K562 (cell line): Measurements from ENCODE around the gene C6orf47. TPM values are rescaled to one million over a fixed set of nuclear protein-coding genes. Genes with fewer than 3 reads are reported as not detected.

Experiments used
- DNMT1 ChIP-seq: fragments of 450-650 bp; IDR thresholded peaks from 2 replicates; pipeline ENCODE4 v1.6.1; 2016; ENCODE audit warnings: antibody characterized with exemption, mild to moderate bottlenecking
- ZNF232 ChIP-seq: sonication (generic); formaldehyde crosslinking; IDR thresholded peaks from 2 replicates; pipeline ENCODE4 v1.8.0; 2022; ENCODE audit warnings: mild to moderate bottlenecking, missing genetic modification reagents
- polyA plus RNA-seq, 8 experiments: library from polyadenylated mRNA; depleted of rRNA in 4 of 8; stranded (reverse) in 5 of 8; unstranded in 3 of 8; fragments of >200 nt; fragmentation: Nextera tagmentation in 2 of 8; fragmentation: Illumina TruSeq in 1 of 8; extraction: Ambion mirVana in 2 of 8; extraction: Trizol in 1 of 8; gene quantifications; 2 replicates each; pipeline versions ENCODE4 v1.2.1 to v1.2.3, GENCODE V29; 2011 to 2014; ENCODE audit warnings: inconsistent platforms in 1 of 8, missing spikeins in 1 of 8
- total RNA-seq, 7 experiments: library from RNA; depleted of rRNA in 6 of 7; stranded (reverse); fragments of >200 nt in 6 of 7; fragmentation: Illumina TruSeq in 2 of 7; extraction: Trizol in 2 of 7; gene quantifications; 2 replicates each; pipeline versions ENCODE4 v1.2.1 to v1.2.3, GENCODE V29; 2011 to 2021; ENCODE audit warnings: low replicate concordance in 1 of 7
- TF ChIP-seq, protein P1 (sequence below): fragments of 200-800 bp; sonication (Bioruptor generic); IDR thresholded peaks from 2 replicates; pipeline ENCODE4 v1.6.1; 2017; ENCODE audit warnings: missing genetic modification characterization, missing compliant biosample characterization
- TF ChIP-seq, protein P2 (sequence below), 2 experiments: fragments of 450-650 bp; IDR thresholded peaks; 2 replicates each; pipeline ENCODE4 v1.6.1; 2018; ENCODE audit warnings: mild to moderate bottlenecking in 2 of 2, low read depth in 1 of 2; ENCODE audit not compliant: partially characterized antibody in 2 of 2
- TF ChIP-seq, protein P3 (sequence below): IDR thresholded peaks from 2 replicates; pipeline ENCODE4 v1.6.1; 2012; ENCODE audit warnings: low read depth, low read length, improper control_type of control experiment, borderline replicate concordance
- TF ChIP-seq, protein P4 (sequence below): fragments of 250-450 bp; sonication (Bioruptor Pico); IDR thresholded peaks from 2 replicates; pipeline ENCODE4 v1.4.0; 2020
- TF ChIP-seq, protein P5 (sequence below): fragments of 250-450 bp; sonication (Bioruptor Pico); IDR thresholded peaks from 2 replicates; pipeline ENCODE4 v1.8.0; 2021; ENCODE audit warnings: mild to moderate bottlenecking, moderate library complexity
- TF ChIP-seq, protein P6 (sequence below): sonication (generic); formaldehyde crosslinking; IDR thresholded peaks from 2 replicates; pipeline ENCODE4 v1.8.0; 2022; ENCODE audit warnings: mild to moderate bottlenecking, missing genetic modification reagents, borderline replicate concordance
- TF ChIP-seq, protein P7 (sequence below): fragments of 200-400 bp; formaldehyde crosslinking; IDR thresholded peaks from 2 replicates; pipeline ENCODE4 v1.6.1; 2017; ENCODE audit warnings: mild to moderate bottlenecking, low read depth, low read length, moderate library complexity

Gene C6orf47
- total and polyA plus RNA-seq, 9 of the 15 experiments (the other 6 are each of a cell fraction or from before 2014, with no cell fraction given): 0.14 to 43.8 (median 27.0) TPM

DNA sequence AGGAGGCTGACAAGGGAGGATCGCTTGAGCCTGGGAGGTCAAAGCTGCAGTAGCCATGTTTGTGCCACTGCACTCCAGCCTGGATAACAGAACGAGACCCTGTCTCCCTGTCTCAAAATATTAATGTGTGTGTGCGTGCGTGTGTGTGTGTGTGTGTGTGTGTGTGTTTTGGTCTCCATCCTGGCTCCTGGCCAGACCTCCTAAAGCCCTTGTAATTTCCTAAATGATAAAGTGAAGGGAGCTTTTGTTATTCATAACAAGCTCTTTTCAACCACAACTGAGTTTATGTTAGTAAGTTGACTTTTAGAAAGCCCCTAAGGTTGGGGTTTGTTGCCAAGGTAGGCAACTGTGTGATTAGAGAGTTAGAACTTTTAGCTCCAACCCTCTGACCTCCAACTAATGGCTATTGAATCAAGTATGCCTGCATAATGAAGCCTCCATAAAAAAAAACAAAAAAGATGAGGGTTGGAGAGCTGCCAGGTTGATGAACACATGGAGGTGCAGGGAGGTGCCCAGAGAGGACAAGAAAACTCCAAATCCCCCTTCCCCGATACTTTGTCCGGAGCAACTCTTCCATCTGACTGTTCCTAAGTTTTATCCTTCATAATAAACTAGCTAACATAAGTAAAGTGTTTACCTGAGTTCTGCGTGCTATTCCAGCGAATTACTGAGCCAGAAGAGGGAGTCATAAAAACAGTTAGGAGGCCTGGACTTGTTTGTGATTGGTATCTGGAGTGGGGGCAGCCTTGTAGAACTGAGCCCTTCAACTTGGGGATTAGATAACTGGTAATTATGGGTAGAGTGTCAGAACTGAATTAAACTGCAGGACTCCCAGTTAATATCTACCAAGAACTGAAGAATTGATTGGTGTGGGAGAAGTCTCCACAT, 50.8 kb downstream of the C6orf47 start (continued):
- TF ChIP-seq, protein P1, sequence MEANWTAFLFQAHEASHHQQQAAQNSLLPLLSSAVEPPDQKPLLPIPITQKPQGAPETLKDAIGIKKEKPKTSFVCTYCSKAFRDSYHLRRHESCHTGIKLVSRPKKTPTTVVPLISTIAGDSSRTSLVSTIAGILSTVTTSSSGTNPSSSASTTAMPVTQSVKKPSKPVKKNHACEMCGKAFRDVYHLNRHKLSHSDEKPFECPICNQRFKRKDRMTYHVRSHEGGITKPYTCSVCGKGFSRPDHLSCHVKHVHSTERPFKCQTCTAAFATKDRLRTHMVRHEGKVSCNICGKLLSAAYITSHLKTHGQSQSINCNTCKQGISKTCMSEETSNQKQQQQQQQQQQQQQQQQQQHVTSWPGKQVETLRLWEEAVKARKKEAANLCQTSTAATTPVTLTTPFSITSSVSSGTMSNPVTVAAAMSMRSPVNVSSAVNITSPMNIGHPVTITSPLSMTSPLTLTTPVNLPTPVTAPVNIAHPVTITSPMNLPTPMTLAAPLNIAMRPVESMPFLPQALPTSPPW (CRISPR knock-in tag): peak; percentile 19; the same call in 1 of the 2 replicates
- TF ChIP-seq, protein P2, sequence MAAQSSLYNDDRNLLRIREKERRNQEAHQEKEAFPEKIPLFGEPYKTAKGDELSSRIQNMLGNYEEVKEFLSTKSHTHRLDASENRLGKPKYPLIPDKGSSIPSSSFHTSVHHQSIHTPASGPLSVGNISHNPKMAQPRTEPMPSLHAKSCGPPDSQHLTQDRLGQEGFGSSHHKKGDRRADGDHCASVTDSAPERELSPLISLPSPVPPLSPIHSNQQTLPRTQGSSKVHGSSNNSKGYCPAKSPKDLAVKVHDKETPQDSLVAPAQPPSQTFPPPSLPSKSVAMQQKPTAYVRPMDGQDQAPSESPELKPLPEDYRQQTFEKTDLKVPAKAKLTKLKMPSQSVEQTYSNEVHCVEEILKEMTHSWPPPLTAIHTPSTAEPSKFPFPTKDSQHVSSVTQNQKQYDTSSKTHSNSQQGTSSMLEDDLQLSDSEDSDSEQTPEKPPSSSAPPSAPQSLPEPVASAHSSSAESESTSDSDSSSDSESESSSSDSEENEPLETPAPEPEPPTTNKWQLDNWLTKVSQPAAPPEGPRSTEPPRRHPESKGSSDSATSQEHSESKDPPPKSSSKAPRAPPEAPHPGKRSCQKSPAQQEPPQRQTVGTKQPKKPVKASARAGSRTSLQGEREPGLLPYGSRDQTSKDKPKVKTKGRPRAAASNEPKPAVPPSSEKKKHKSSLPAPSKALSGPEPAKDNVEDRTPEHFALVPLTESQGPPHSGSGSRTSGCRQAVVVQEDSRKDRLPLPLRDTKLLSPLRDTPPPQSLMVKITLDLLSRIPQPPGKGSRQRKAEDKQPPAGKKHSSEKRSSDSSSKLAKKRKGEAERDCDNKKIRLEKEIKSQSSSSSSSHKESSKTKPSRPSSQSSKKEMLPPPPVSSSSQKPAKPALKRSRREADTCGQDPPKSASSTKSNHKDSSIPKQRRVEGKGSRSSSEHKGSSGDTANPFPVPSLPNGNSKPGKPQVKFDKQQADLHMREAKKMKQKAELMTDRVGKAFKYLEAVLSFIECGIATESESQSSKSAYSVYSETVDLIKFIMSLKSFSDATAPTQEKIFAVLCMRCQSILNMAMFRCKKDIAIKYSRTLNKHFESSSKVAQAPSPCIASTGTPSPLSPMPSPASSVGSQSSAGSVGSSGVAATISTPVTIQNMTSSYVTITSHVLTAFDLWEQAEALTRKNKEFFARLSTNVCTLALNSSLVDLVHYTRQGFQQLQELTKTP (IDR thresholded peaks at IDR 0.05; ENCODE audit: low read depth in 1 of 2, partially characterized antibody in 2 of 2): no peak
- TF ChIP-seq, protein P3, sequence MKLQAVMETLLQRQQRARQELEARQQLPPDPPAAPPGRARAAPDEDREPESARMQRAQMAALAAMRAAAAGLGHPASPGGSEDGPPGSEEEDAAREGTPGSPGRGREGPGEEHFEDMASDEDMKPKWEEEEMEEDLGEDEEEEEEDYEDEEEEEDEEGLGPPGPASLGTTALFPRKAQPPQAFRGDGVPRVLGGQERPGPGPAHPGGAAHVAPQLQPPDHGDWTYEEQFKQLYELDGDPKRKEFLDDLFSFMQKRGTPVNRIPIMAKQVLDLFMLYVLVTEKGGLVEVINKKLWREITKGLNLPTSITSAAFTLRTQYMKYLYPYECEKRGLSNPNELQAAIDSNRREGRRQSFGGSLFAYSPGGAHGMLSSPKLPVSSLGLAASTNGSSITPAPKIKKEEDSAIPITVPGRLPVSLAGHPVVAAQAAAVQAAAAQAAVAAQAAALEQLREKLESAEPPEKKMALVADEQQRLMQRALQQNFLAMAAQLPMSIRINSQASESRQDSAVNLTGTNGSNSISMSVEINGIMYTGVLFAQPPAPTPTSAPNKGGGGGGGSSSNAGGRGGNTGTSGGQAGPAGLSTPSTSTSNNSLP: no peak
- TF ChIP-seq, protein P4, sequence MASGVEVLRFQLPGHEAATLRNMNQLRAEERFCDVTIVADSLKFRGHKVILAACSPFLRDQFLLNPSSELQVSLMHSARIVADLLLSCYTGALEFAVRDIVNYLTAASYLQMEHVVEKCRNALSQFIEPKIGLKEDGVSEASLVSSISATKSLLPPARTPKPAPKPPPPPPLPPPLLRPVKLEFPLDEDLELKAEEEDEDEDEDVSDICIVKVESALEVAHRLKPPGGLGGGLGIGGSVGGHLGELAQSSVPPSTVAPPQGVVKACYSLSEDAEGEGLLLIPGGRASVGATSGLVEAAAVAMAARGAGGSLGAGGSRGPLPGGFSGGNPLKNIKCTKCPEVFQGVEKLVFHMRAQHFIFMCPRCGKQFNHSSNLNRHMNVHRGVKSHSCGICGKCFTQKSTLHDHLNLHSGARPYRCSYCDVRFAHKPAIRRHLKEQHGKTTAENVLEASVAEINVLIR (CRISPR knock-in tag): no peak
- TF ChIP-seq, protein P5, sequence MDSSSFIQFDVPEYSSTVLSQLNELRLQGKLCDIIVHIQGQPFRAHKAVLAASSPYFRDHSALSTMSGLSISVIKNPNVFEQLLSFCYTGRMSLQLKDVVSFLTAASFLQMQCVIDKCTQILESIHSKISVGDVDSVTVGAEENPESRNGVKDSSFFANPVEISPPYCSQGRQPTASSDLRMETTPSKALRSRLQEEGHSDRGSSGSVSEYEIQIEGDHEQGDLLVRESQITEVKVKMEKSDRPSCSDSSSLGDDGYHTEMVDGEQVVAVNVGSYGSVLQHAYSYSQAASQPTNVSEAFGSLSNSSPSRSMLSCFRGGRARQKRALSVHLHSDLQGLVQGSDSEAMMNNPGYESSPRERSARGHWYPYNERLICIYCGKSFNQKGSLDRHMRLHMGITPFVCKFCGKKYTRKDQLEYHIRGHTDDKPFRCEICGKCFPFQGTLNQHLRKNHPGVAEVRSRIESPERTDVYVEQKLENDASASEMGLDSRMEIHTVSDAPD (CRISPR knock-in tag): no peak
- TF ChIP-seq DNMT1 (no peak), ZNF232 (CRISPR knock-in tag) (no peak)
- TF ChIP-seq, protein P6, sequence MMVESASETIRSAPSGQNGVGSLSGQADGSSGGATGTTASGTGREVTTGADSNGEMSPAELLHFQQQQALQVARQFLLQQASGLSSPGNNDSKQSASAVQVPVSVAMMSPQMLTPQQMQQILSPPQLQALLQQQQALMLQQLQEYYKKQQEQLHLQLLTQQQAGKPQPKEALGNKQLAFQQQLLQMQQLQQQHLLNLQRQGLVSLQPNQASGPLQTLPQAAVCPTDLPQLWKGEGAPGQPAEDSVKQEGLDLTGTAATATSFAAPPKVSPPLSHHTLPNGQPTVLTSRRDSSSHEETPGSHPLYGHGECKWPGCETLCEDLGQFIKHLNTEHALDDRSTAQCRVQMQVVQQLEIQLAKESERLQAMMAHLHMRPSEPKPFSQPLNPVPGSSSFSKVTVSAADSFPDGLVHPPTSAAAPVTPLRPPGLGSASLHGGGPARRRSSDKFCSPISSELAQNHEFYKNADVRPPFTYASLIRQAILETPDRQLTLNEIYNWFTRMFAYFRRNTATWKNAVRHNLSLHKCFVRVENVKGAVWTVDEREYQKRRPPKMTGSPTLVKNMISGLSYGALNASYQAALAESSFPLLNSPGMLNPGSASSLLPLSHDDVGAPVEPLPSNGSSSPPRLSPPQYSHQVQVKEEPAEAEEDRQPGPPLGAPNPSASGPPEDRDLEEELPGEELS (CRISPR knock-in tag): no peak
- TF ChIP-seq, protein P7, sequence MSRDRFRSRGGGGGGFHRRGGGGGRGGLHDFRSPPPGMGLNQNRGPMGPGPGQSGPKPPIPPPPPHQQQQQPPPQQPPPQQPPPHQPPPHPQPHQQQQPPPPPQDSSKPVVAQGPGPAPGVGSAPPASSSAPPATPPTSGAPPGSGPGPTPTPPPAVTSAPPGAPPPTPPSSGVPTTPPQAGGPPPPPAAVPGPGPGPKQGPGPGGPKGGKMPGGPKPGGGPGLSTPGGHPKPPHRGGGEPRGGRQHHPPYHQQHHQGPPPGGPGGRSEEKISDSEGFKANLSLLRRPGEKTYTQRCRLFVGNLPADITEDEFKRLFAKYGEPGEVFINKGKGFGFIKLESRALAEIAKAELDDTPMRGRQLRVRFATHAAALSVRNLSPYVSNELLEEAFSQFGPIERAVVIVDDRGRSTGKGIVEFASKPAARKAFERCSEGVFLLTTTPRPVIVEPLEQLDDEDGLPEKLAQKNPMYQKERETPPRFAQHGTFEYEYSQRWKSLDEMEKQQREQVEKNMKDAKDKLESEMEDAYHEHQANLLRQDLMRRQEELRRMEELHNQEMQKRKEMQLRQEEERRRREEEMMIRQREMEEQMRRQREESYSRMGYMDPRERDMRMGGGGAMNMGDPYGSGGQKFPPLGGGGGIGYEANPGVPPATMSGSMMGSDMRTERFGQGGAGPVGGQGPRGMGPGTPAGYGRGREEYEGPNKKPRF: no peak
